K562 (cell line): ENCODE measurements around the gene ADRA2A.

ENCODE experiments used
- CTCF ChIP-seq, 3 experiments: IDR thresholded peaks in 2 of 3; conservative IDR thresholded peaks in 1 of 3; 2 replicates each; pipeline ENCODE4 v1.5.1; 2011 to 2012; ENCODE audit warnings: low read length in 3 of 3, mild to moderate bottlenecking in 3 of 3, control low read depth in 2 of 3, improper control_type of control experiment in 1 of 3, inconsistent platforms in 1 of 3, low read depth in 1 of 3, mixed read lengths in 1 of 3, moderate library complexity in 1 of 3; ENCODE audit not compliant: insufficient read depth in 2 of 3
- ESRRB ChIP-seq: fragments of 250-450 bp; sonication (Bioruptor Pico); IDR thresholded peaks from 2 replicates; pipeline ENCODE4 v1.5.0; 2020; ENCODE audit warnings: mild to moderate bottlenecking, moderate library complexity, borderline replicate concordance
- JUND ChIP-seq, 2 experiments: IDR thresholded peaks; 2 replicates in 1 of 2; 3 replicates in 1 of 2; pipeline ENCODE4 v1.6.1; 2011; ENCODE audit warnings: borderline replicate concordance in 2 of 2, low read depth in 2 of 2, low read length in 2 of 2, improper control_type of control experiment in 1 of 2, missing biosample characterization in 1 of 2, missing genetic modification characterization in 1 of 2, missing genetic modification reagents in 1 of 2
- PHF8 ChIP-seq: fragments of 200-600 bp; sonication (generic); IDR thresholded peaks from 2 replicates; pipeline ENCODE4 v1.6.1; 2012; ENCODE audit warnings: mixed run types, mild to moderate bottlenecking, inconsistent platforms, low read length, moderate library complexity, borderline replicate concordance
- POLR2AphosphoS5 ChIP-seq: IDR thresholded peaks from 2 replicates; pipeline ENCODE4 v1.6.1; 2011; ENCODE audit warnings: mild to moderate bottlenecking, low read depth, low read length, moderate library complexity; ENCODE audit not compliant: control insufficient read depth, insufficient read depth

GRCh38 chr10:111110771-111111170, 33.9 kb downstream of the ADRA2A start:
- TF ChIP-seq JUND (IDR thresholded peaks at IDR 0.05; ENCODE audit: borderline replicate concordance, low read depth, low read length) (no peak), JUND (tag; IDR thresholded peaks at IDR 0.05; ENCODE audit: borderline replicate concordance, low read depth, low read length) (no peak), ESRRB (CRISPR knock-in tag) (no peak), POLR2AphosphoS5 (no peak), CTCF (IDR thresholded peaks at IDR 0.05 in 2 of 3, conservative IDR thresholded peaks at IDR 0.05 in 1 of 3; ENCODE audit: insufficient read depth in 2 of 3, low read depth in 1 of 3, low read length in 3 of 3) (no peak), PHF8 (no peak)
